GM19043 (cell line): Measurements from ENCODE around the gene EPB41L3.
"Not testable (repeated sequence)": the region's sequence is repeated elsewhere in the genome, so short reads cannot be mapped to it uniquely, and the experiment has no call there.

Source experiments
- ATAC-seq: cut with Tn5 transposase; IDR thresholded peaks from one replicate; pipeline ENCODE4 v1.9.1; 2021; ENCODE audit warnings: low read depth; ENCODE audit not compliant: unreplicated experiment

EPB41L3 gene

GRCh38 chr18:5534845-5535244 lies 9.0 kb downstream of the EPB41L3 start:
- ATAC-seq, result no peak

DNA sequence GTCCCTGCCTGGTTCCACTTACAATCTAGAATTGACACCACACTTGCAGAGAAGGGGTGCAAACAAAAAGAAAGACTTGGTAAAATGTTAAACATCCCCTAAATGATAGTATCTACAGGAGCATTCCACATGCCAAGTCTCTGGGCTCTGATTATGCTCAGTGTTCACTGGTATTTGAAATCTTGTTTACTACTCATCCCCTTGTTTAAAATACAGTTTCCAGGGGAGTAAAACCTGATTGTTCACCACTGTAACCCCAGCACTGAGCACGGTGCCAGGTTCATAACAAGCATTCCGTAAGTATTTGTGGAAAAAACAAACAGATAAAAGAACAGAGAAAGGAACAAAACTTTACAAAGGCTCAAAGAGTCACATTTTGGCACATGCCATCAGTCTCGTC lies 11.7 kb downstream of the EPB41L3 start:
- no peak for ATAC-seq

DNA sequence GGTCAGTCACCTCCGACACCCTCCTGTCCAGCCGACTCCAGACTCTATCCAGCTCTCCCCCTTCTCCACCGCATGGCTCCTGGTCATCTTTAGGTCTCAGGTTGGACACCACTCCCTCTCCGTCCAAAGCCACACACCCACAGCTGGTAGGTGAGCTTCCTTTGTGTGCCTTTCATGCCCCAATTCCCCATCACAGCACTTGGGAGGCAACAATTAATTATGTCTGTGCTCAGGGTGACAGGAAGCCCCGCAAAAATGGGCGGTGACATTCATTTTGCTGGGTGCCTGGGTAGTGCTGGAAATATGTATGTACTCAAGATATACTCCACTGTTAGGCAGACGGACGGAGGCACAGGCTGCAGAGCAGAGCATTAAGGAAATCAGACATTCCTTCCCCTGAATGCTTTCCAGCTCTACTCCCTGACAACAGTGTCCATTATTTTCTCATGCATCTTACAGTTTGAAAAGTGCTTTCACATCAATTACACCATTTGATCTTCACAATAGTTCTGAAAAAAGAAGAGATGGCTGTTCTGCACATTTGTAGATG lies 13.1 kb downstream of the EPB41L3 start:
- ATAC-seq, result no peak

- no peak for ATAC-seq
Measured at GRCh38 chr18:5529471-5529870, 14.3 kb downstream of the EPB41L3 start.

- ATAC-seq, result no peak
Measured at GRCh38 chr18:5527603-5528002, 16.2 kb downstream of the EPB41L3 start.

DNA sequence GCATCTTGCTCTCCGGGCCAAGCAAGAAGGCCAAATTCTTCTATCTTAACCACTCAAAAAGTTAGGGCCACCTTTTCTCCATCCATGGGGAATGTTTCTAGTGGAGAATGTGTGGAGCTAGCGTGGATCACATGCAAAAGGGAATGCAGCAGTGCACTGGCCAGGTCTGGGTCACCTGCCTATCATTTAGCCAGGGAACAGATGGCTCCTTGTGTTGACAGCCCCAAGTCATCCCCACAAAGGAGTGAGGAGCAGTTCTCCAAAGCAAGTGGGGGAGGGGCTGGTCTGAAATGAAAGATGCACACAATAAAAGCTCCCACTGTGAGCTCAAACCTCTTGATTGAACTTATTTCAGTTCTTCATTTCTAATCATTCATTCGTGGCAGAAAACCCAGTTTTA lies 19.1 kb downstream of the EPB41L3 start:
- no peak for ATAC-seq

- no peak for ATAC-seq
Measured at GRCh38 chr18:5521000-5521399, 22.8 kb downstream of the EPB41L3 start.

DNA sequence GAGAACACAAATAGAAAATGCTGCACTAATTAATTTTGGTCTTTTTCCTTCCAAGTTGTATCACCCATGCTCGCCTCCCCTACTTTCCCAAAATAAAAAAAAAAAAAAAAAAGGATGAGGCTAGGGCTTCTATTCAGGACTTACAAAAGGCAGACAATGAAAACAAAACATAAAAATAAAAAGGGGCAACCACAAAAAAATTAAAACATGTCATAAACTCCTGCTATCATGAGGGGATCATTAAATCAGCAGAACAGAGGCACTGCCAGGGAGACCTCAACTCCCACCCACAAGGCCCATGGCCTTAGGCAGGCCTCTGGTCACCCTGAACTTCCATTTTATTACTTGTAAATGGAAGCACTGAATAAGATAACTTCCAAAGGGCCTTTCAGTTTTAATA lies 23.3 kb downstream of the EPB41L3 start:
- no peak for ATAC-seq

DNA sequence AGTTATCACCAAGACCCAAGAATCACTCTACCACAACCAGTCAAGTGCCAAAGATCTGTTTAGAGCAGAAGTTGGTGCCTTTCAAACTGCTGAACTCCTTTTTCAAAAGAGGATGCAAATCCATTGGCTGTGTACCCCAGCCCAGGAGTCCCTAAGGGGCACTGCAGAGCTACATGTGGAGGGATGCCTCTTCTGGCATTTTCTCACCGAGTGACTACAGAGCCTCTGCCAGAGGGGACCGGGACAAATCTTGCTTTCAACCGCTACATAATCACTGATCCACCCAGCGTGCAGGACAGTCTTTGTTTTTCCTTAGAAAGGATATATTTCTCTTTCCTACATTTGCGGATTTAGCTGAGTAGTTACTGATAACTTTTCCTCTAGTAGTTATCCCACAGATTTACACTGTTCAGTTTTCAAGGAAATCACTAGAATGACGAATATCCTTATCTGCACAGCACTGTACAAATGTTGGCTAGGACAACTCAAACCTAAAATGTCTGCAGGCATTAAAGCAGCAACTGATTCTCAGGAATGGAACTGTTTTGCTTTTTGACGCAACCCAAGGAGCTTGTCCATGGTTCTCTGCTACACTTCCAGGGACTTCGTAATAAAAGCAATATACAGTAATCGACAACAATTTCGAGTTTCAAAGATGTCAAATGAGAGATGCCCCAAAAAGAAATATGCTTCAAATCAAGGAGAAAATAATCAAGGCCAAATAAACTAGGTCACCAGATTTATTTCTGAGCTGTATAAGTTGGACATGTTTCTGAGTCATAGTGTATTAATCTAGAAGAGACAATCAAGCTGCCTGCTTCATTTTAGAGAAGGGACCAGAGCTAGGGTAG lies 24.1 kb downstream of the EPB41L3 start:
- no peak for ATAC-seq

DNA sequence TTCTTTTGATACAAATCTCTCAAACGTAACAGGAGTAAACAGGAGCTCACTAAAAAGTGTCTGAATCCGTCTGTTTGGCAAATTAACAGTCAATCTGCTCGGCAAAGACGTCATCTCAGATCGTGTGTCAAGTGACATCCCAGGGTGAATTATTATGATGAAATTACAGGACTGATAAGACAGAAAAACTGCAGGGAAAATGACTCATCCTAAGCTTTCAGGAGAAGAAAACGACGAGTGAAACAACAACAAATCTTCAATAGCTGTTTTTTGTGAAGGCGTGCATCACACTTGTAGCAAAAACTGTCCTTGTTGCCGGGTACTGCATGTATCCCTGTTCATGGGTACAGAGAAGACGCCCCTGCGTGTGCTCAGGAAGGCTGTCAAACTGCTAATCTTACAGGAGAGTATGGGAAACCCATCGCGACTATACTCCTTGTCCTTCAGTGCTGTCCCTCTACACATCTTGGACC lies 24.9 kb downstream of the EPB41L3 start:
- ATAC-seq, result no peak

DNA sequence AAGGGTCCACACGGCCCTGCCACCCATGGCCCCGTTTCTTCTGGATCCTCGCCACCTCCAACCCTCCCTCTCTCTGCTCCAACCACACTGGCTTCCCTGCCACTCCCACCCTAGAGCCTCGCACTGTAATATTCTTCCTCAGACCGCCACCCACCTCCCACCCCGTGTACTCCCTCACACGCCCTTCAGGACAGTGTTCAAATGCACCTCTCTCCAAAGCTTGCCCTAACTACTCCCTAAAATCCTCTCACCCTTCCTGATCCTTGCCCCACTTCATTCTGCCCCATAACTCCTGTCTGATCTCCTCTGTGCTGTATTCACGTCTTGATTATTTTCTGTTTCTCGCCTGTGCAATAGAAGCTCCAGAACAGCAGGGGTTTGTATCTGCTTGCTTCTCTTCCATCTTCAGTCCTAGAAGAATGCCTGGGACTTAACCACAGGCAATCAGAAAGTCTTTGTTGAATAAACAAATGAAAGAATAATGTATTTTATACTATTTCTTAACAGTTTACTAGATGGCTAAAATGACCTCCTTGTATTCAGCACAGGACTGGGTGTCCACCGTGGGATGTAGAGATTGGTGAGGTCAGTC lies 25.5 kb downstream of the EPB41L3 start:
- ATAC-seq, result no peak

- ATAC-seq, result no peak
Measured at GRCh38 chr18:5516841-5517240, 27.0 kb downstream of the EPB41L3 start.

GRCh38 chr18:5515011-5515784 lies 28.6 kb downstream of the EPB41L3 start:
- ATAC-seq, result no peak

DNA sequence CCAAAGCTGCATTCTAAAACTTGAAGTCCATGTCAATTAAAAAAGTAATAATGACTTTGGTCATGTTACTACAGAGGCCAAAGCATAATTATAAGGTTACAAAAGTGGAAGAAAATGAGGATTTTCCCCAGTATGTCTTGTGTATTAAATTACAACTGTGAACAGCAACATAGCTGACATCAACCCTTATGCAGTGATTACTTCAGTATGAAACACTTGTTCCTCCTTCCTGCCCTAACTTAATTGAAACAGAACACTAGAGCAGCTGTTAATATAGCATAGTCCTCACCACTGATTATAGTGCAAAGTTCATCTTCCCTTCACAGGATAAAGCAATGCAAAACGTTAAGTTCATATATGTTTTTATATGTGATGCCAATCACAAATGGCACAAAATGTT lies 29.9 kb downstream of the EPB41L3 start:
- ATAC-seq, result no peak

- ATAC-seq, result no peak
Measured at GRCh38 chr18:5512176-5512575, 31.6 kb downstream of the EPB41L3 start.

DNA sequence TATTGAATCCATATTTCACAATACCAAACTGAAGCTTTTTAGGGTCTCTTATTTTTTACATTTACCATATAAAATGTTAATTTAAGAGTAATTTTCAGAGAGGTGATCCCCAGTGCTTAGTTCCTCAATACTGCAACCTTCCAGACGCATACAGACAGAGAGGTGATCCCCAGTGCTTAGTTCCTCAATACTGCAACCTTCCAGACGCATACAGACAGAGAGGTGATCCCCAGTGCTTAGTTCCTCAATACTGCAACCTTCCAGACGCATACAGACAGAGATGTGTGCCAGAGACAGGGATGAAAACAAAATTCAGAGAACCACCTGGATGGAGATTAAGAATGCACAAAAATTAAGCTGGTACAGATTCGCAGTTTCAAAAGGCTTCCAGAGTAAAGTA lies 32.3 kb downstream of the EPB41L3 start:
- not testable (repeated sequence) for ATAC-seq

GRCh38 chr18:5510135-5510846 lies 33.5 kb downstream of the EPB41L3 start:
- no peak for ATAC-seq

DNA sequence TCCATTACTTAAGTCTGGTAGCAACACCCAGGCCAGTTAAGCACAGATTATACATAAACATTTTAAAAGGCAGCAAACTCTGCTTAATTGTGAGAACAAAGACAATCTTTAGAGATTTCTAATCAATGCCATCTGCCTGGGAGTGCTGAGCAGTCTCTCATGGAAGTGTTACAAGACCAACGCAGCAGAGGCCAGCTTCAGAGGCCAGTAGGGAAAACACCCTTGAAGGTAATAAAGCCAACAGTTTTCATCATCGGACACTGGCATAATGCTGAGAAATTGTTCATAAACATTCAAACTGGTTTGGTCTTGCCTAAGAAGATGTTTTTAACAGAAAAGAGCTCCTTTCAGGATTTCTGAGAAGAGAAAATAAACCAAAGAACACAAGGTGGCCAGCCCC lies 35.0 kb downstream of the EPB41L3 start:
- no peak for ATAC-seq

- ATAC-seq, result no peak
Measured at GRCh38 chr18:5507756-5508155, 36.0 kb downstream of the EPB41L3 start.

DNA sequence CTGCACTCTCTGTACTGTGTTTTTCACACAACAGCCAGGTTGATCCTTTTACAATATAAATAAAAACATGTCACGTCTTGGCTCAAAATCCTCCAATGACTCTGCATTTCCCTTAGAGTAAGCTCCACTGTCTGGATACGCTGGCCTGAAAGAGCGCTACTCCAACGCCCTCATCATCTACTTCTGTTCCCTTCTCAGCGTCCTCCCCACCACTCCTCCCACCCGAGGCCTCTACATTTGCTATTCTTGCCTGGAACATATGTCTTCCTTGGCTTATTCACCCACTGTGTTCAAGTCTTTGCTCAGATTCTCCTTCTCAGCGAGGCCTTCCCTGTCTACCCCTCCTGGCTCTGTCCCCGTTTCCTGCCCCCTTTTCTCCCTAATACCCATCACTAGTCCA lies 37.6 kb downstream of the EPB41L3 start:
- no peak for ATAC-seq
